UCSD-AML1 (cell line): ENCODE data around the gene ST3GAL2.
"Not testable (repeated sequence)": the region's sequence is repeated elsewhere in the genome, so short reads cannot be mapped to it uniquely, and the experiment has no call there.

Source experiments
- DNase-seq: peaks from one replicate; lab custom pipeline; 2025; ENCODE audit not compliant: unreplicated experiment; lab: John Stamatoyannopoulos, UW

The ST3GAL2 gene

GRCh38 chr16:70391881-70392481, 46.9 kb downstream of the ST3GAL2 start:
- DNase-seq: no peak

DNA sequence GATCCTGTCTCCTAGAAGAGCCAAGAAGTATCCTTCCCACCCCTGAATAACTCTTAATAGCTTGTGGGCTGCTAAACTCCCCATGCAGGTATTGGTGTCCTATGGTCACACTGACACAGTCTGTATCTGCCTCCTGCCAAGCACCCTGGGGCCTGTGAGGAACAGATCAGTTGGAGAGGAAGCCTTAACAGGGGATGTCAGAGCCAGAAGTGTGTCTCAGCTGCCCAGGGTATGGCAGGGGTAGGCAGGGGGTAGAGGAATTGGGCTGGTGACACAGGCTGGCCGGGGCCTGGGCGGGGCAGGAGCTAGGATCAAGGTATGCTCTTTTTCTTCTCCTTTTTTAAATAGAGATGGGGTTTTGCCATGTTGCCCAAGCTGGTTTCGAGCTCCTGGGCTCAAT, 47.5 kb downstream of the ST3GAL2 start:
- DNase-seq: no peak

DNA sequence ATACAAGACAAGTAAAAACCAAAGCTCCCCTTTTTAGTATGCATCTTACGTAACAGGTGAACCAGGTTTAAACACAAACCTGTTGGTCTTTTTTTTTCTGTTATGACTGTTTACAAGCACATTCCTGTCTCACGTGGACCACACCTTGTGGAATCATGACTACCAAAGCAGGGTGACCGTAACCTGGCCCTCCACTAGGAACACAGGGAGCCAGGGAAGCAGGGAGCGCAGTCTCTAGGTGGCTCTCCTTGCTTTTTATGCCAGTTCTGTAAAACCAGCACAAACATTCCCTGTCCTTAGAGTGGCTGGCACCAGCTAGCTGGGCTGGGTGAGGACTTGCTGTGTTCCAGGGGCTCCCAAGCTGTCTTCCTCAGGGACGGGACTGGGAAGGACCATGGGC, 48.1 kb downstream of the ST3GAL2 start:
- DNase-seq: no peak

- DNase-seq: no peak
These were observed 50.8 kb downstream of the ST3GAL2 start for GRCh38 chr16:70388006-70388680.

DNA sequence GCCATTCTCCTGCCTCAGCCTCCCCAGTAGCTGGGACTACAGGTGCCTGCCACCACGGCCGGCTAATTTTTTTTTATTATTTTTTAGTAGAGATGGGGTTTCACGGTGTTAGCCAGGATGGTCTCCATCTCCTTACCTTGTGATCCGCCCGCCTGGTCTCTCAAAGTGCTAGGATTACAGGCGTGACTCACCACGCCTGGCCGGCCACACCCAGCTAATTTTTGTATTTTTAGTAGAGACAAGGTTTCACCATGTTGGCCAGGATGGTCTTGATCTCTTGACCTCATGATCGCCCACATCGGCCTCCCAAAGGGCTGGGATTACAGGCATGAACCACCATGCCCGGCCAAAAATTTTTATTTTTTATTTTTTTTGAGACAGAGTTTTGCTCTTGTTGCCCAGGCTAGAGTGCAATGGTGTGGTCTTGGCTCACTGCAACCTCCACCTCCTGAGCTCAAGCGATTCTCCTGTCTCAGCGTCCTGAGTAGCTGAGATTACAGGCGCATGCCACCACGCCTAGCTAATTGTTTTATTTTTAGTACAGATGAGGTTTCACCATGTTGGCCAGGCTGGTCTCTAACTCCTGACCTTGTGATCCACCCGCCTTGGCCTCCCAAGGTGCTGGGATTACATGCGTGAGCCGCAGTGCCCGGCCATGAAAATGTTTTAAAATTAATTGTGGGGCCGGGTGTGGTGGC, 52.5 kb downstream of the ST3GAL2 start:
- not testable (repeated sequence) for DNase-seq

DNA sequence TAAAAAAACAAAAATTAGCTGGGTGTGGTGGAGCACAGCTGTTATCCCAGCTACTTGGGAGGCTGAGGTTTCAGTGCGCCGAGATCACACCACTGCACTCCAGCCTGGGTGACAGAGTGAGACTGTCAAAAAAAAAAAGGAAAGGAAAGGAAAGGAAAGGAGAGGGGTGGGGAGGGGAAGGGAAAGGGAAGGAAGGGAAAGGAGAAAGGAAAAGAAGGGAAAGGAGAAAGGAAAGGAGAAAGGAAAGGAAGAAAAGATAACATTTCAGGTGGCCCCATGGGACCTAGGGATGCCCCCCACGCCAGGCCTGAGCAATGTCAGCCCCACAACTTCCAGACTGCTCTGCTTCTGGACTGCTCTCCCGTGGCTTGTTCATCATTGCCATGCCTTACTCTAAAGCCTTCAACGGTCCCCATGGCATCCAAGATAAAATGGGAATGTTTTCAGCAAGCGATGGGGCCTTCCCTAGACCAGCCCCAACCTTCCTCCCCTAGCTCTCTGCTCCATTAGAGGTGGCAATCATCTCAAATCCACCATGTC, 55.4 kb downstream of the ST3GAL2 start:
- no peak for DNase-seq

GRCh38 chr16:70381604-70382342, 57.1 kb downstream of the ST3GAL2 start:
- no peak for DNase-seq

GRCh38 chr16:70380919-70381603, 57.8 kb downstream of the ST3GAL2 start:
- peak; percentile 94 for DNase-seq

- DNase-seq: peak; percentile 64
These were observed 58.5 kb downstream of the ST3GAL2 start for GRCh38 chr16:70380248-70380918.

GRCh38 chr16:70378869-70379493, 59.9 kb downstream of the ST3GAL2 start:
- DNase-seq: no peak

- no peak for DNase-seq
These were observed 61.1 kb downstream of the ST3GAL2 start for GRCh38 chr16:70377782-70378181.

DNA sequence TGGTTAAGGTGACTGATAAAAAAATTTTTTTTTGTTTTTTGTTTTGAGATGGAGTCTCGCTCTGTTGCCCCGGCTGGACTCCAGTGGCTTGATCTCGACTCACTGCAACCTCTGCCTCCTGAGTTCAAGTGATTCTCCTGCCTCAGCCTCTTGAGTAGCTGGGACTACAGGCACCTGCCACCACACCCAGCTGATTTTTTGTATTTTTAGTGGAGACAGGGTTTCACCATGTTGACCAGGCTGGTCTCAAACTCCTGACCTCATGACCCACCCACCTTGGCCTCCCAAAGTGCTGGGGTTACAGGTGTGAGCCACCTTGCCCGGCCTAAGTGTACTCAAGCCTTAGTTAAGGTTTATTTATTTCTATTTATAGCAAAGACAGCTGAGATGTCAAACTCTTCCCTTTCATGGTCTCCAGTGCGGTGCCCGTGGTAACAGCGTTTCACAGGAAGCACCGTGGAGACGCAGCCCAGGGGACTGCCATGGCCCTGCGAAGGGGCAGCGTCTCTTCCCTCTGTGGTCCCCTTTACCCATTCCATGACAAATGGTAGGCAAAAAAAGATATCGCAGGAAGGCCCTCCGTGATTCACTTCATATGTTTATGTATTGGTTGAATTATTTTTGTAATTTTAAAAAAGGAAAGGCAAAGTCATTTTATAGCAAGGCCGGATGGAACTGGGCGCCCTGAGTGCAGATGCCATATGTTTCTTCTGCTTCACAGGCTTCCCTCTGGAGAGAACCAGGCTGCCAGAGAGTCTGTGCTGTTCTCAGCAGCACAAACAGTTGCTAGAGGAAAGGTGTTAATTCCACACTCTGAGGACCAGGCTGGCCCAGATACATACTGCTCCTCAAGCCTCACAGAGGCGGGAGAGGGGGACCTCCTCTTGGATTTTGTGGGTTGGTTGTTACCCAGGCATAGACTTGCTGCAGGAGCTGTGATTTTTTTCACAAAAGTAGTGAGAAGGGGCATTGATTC, 63.0 kb downstream of the ST3GAL2 start:
- no peak for DNase-seq

DNA sequence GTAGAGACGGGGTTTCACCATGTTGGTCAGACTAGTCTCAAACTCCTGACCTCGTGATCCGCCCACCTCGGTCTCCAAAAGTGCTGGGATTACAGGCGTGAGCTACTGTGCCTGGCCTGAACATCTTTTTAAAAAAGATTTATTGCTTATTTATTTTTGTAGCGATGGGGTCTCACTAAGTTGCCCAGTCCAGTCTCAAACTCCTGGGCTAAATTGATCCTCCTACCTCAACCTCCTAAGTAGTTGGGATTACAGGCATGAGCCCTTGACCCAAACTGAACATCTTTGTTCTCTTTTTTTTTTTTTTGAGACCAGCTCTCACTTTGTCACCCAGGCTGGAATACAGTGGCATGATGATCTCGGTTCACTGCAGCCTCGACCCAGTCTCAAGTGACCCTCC, 64.7 kb downstream of the ST3GAL2 start:
- no peak for DNase-seq

GRCh38 chr16:70372921-70373728, 65.8 kb downstream of the ST3GAL2 start:
- no peak for DNase-seq

DNA sequence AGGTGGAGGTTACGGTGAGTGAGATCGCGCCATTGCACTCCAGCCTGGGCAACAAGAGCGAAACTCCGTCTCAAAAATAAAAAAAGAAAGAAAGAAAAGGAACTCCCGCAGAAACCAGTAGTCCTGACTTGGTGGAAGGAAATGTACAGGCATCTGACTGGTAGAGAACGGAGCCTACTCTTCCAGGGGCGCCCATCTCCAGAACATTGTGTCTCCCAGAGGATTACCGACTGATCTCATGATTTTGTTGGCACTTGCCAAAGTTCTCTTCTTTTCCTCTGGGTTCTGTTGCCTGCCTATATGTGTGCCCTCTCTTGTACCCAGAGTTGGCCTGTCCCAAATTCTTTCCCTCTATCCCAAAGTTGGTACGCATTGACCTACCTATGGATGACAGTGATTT, 68.0 kb downstream of the ST3GAL2 start:
- DNase-seq: no peak

DNA sequence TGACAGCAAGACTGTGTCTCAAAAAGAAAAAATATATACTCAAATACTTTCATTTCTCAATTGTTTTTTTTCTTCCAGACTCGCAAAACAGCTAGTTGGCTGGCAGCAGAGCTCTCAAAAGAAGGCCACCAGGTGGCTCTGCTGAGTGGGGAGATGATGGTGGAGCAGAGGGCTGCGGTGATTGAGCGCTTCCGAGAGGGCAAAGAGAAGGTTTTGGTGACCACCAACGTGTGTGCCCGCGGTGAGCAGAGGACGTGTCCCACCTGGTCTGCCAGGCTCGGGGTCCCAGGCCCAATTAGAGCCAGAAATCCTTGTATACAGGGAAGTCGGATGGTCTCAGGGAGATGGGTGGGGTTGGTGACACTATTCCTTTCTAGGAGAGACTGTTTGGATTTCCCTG, 68.8 kb downstream of the ST3GAL2 start:
- DNase-seq: not testable (repeated sequence)

DNA sequence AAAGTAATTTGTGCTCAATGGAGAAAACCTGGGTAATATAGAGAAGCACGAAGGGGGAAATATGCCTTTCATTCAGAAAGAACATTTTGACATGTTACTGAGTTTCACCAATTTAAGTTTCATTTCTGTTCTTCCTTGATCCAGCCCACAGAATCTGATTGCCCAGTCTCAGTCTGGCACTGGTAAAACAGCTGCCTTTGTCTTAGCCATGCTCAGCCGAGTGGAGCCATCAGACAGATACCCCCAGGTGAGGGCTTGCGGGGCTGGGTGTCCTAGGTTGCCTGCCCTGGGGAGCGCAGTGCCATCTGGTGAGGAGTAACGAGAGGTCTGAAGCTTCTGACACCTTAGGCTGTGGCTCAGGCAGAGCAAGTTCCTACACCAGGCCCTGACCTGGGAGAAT, 74.5 kb downstream of the ST3GAL2 start:
- no peak for DNase-seq

- no peak for DNase-seq
These were observed 79.3 kb downstream of the ST3GAL2 start for GRCh38 chr16:70359552-70359951.
